Neuronal stem cell (in vitro differentiated cells): ENCODE results near the gene EFTUD2.

Experiments
- DNase-seq: peaks from one replicate; pipeline ENCODE4 v3.0.0-alpha.2; 2013; ENCODE audit warnings: low spot score
- H2AFZ ChIP-seq: one replicate; pipeline ENCODE4 v1.6.1; 2013; ENCODE audit warnings: mild to moderate bottlenecking, low read length, inconsistent platforms
- H2AK5ac ChIP-seq: 2 replicates; pipeline ENCODE4 v1.6.1; 2013; ENCODE audit warnings: low read depth, mild to moderate bottlenecking, inconsistent platforms, low read length, moderate library complexity, mixed read lengths
- H2BK120ac ChIP-seq: 2 replicates; pipeline ENCODE4 v1.6.1; 2013; ENCODE audit warnings: low read depth, mild to moderate bottlenecking, inconsistent platforms, low read length, moderate library complexity, mixed read lengths
- H2BK12ac ChIP-seq: one replicate; pipeline ENCODE4 v1.6.1; 2013; ENCODE audit warnings: low read length, inconsistent platforms
- H2BK15ac ChIP-seq: 2 replicates; pipeline ENCODE4 v1.6.1; 2013; ENCODE audit warnings: mild to moderate bottlenecking, low read length, inconsistent platforms, mixed read lengths
- H2BK5ac ChIP-seq: one replicate; pipeline ENCODE4 v1.6.1; 2013; ENCODE audit warnings: inconsistent platforms, mild to moderate bottlenecking, low read length, moderate library complexity
- H3K14ac ChIP-seq: one replicate; pipeline ENCODE4 v1.6.1; 2013; ENCODE audit warnings: low read length, inconsistent platforms
- H3K18ac ChIP-seq: 2 replicates; pipeline ENCODE4 v1.6.1; 2013; ENCODE audit warnings: low read length, inconsistent platforms
- H3K23ac ChIP-seq: 2 replicates; pipeline ENCODE4 v1.6.1; 2013; ENCODE audit warnings: low read depth, mild to moderate bottlenecking, mixed read lengths, low read length, inconsistent platforms; ENCODE audit not compliant: poor library complexity
- H3K27ac ChIP-seq: replicated peaks from 3 replicates; pipeline ENCODE4 v1.5.1; 2013; ENCODE audit warnings: low read length, inconsistent platforms
- H3K27me3 ChIP-seq, 3 experiments: 2 replicates each; pipeline ENCODE4 v1.6.1; 2013; ENCODE audit warnings: low read length in 3 of 3, mild to moderate bottlenecking in 2 of 3, inconsistent platforms in 1 of 3, low read depth in 1 of 3, mixed read lengths in 1 of 3, moderate library complexity in 1 of 3; ENCODE audit not compliant: control insufficient read depth in 3 of 3, insufficient read depth in 3 of 3
- H3K36me3 ChIP-seq, 2 donors: replicated peaks in 1 of 2; 2 replicates each; pipeline ENCODE4 v1.6.1; 2013; ENCODE audit warnings: low read length in 2 of 2; ENCODE audit not compliant: control insufficient read depth in 2 of 2, insufficient read depth in 2 of 2
- H3K4ac ChIP-seq: 2 replicates; pipeline ENCODE4 v1.6.1; 2013; ENCODE audit warnings: inconsistent platforms, mild to moderate bottlenecking, low read length, moderate library complexity
- H3K4me1 ChIP-seq, 2 donors: 1 replicate in 1 of 2; 2 replicates in 1 of 2; pipeline ENCODE4 v1.6.1; 2013; ENCODE audit warnings: low read length in 2 of 2, low read depth in 1 of 2; ENCODE audit not compliant: control insufficient read depth in 2 of 2, insufficient read depth in 1 of 2
- H3K4me2 ChIP-seq: one replicate; pipeline ENCODE4 v1.6.1; 2013; ENCODE audit warnings: mild to moderate bottlenecking, low read length, inconsistent platforms; ENCODE audit not compliant: insufficient read depth, poor library complexity, severe bottlenecking
- H3K4me3 ChIP-seq, 2 donors: 2 replicates each; pipeline ENCODE4 v1.5.1; 2013; ENCODE audit warnings: low read length in 2 of 2, mild to moderate bottlenecking in 2 of 2, inconsistent platforms in 1 of 2, moderate library complexity in 1 of 2
- H3K79me1 ChIP-seq: one replicate; pipeline ENCODE4 v1.6.1; 2013; ENCODE audit warnings: low read depth, mild to moderate bottlenecking, inconsistent platforms, low read length, moderate library complexity
- H3K9ac ChIP-seq: one replicate; pipeline ENCODE4 v1.6.1; 2013; ENCODE audit warnings: mild to moderate bottlenecking, low read depth, low read length, inconsistent platforms; ENCODE audit not compliant: poor library complexity
- H3K9me3 ChIP-seq, 2 donors: replicated peaks in 1 of 2; 2 replicates each; pipeline versions ENCODE3 to v1.6.1; 2013; ENCODE audit warnings: low read length in 2 of 2, mild to moderate bottlenecking in 2 of 2, inconsistent platforms in 1 of 2, low read depth in 1 of 2, mixed read lengths in 1 of 2, moderate library complexity in 1 of 2; ENCODE audit not compliant: control insufficient read depth in 2 of 2, insufficient read depth in 1 of 2
- H4K8ac ChIP-seq: one replicate; pipeline ENCODE4 v1.6.1; 2013; ENCODE audit warnings: low read depth, mild to moderate bottlenecking, inconsistent platforms, low read length, moderate library complexity
- H4K91ac ChIP-seq: one replicate; pipeline ENCODE4 v1.6.1; 2013; ENCODE audit warnings: low read length, low read depth, mild to moderate bottlenecking, inconsistent platforms; ENCODE audit not compliant: poor library complexity
- WGBS, 2 donors: extraction: QIAGEN DNeasy Blood & Tissue Kit; methylation state at CpG; one replicate each; pipeline ENCODE4 v1.1.7; 2013; ENCODE audit warnings: missing lambda C conversion rate in 2 of 2, mixed read lengths in 1 of 2; ENCODE audit not compliant: insufficient read length in 2 of 2, insufficient replicate concordance in 1 of 2; ENCODE audit errors: extremely low coverage in 2 of 2; 5-methylcytosine and 5-hydroxymethylcytosine counted together

Gene EFTUD2

DNA sequence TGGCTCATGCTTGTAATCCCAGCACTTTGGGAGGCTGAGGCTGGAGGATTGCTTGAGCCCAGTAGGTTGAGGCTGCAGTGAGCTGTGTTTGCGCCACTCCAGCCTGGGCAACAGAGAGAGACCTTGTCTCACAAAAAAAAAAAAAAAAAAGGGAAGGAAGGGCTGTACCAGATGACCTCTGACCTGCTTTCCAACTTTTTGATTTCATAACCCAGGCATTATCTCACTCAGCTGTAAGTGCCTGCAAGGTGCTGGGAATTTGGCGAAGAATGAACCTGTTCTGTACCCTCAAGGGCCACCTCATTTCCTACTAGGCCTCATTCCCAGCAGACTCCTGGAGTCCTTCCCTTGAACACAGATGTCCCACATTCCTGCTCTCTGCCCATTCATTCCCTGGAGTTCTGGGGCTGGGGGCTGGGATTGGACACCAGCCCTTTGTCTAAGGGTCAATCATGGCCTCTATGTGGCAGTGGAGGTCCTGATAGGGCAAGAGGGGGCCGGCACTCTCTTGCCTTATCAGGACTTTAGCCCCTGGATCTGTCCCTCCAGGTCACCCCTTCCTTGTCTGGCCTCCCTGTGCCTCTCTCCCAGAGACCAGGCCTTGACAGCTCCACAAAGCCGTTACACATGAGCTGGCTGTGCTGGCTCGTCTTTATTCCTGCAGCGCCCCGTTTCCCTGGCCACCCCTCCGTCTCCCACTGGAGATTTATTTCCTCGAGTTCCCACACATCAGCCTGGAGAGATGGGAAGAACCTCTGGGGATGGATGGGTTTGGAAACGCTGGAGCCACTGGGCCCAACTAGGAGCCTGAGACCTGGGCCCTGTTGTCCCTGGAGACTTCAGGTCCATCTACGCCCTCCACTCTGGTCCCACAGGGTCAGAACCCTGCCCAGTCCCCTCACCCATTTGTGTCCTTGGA is 16.9 kb upstream of the EFTUD2 start:
- H3K18ac ChIP-seq = peak overlapping the region; percentile 60
- H3K4me1 ChIP-seq = peaks cover 14 to 21% of the 10 kb centered on the region in 2 donors
- H2BK5ac ChIP-seq = peak overlapping the region; percentile 67
- no CpG with 5 or more reads among the region's 11 CpGs for WGBS, 2 donors
- H2AFZ ChIP-seq = peak overlapping the region; percentile 77
- H4K8ac ChIP-seq = no peak overlapping the region
- no peak overlapping the region for H3K4me3 ChIP-seq
- peak overlapping the region; percentile 29 for H2BK120ac ChIP-seq
- H3K4ac ChIP-seq = no peak overlapping the region
- peaks cover 0 to 32% (median 22%) of the 10 kb centered on the region in 3 experiments for H3K27me3 ChIP-seq
- DNase-seq = peak; percentile 51
- no peak overlapping the region for H3K9ac ChIP-seq
- no peaks in the 10 kb centered on the region for H3K79me1 ChIP-seq
- peak overlapping the region; percentile 89 for H2AK5ac ChIP-seq
- no peak overlapping the region for H4K91ac ChIP-seq
- peak overlapping the region; percentile 72 for H2BK15ac ChIP-seq
- peak overlapping the region; percentile 29 for H3K27ac ChIP-seq
- no peak overlapping the region for H3K4me2 ChIP-seq
- peak overlapping the region; percentile 87 for H2BK12ac ChIP-seq
- no peaks in the 10 kb centered on the region for H3K9me3 ChIP-seq
- no peaks in the 10 kb centered on the region for H3K36me3 ChIP-seq
- no peak overlapping the region for H3K23ac ChIP-seq
- no peak overlapping the region for H3K14ac ChIP-seq

DNA sequence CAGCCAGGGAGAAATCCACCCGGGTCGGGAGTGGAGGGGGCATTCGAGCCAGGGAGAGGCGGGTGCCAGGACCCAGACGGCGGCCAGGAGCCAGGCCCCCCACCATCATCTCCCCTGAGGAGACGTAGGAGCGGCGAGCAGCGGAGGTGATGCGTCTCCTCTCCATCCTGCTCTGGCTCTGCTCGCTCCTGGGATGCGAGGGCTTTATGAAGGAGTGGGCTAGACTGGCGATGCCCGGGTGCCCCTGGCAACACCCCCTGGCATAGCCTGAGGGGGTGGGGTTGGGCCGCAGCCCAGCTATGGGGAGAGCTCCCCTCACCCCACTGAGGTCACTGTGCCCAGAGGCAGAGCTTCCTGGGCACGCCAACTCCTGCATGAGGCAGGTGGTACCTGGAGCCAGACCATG is 16.1 kb upstream of the EFTUD2 start, which contains the start of gene GFAP:
TSS of gene GFAP (minus strand) at position 180 of the 406 bp plus-strand sequence. CDS start at position 166, 14 bp downstream.
- peak within 1 kb of the TSS; percentile 29 for H3K27ac ChIP-seq
- no peaks in the 10 kb centered on the region for H3K9me3 ChIP-seq
- H3K27me3 ChIP-seq = peaks cover 0 to 31% (median 22%) of the 10 kb centered on the region in 3 experiments
- peaks cover 14 to 15% of the 10 kb centered on the region in 2 donors for H3K4me1 ChIP-seq
- peak within 1 kb of the TSS; percentile 84 for H3K18ac ChIP-seq
- H3K36me3 ChIP-seq = no peaks in the 10 kb centered on the region
- peak within 1 kb of the TSS; percentile 3 for H3K9ac ChIP-seq
- H3K23ac ChIP-seq = peak within 1 kb of the TSS; percentile 9
- H2BK15ac ChIP-seq = peak within 1 kb of the TSS; percentile 14
- no peak within 1 kb of the TSS for H4K8ac ChIP-seq
- peak within 1 kb of the TSS; percentile 77 for H2AFZ ChIP-seq
- WGBS, 2 donors = no CpG with 5 or more reads among the region's 17 CpGs
- H3K4me2 ChIP-seq = no peak within 1 kb of the TSS
- no peak within 1 kb of the TSS for H3K4ac ChIP-seq
- no peaks in the 10 kb centered on the region for H3K79me1 ChIP-seq
- no peak within 1 kb of the TSS for H3K4me3 ChIP-seq
- peak within 1 kb of the TSS; percentile 87 for H2BK12ac ChIP-seq
- peak within 1 kb of the TSS; percentile 67 for H2BK5ac ChIP-seq
- H4K91ac ChIP-seq = no peak within 1 kb of the TSS
- H2AK5ac ChIP-seq = peak within 1 kb of the TSS; percentile 91
- no peak within 1 kb of the TSS for H3K14ac ChIP-seq
- H2BK120ac ChIP-seq = peak within 1 kb of the TSS; percentile 73
- DNase-seq = no peak

DNA sequence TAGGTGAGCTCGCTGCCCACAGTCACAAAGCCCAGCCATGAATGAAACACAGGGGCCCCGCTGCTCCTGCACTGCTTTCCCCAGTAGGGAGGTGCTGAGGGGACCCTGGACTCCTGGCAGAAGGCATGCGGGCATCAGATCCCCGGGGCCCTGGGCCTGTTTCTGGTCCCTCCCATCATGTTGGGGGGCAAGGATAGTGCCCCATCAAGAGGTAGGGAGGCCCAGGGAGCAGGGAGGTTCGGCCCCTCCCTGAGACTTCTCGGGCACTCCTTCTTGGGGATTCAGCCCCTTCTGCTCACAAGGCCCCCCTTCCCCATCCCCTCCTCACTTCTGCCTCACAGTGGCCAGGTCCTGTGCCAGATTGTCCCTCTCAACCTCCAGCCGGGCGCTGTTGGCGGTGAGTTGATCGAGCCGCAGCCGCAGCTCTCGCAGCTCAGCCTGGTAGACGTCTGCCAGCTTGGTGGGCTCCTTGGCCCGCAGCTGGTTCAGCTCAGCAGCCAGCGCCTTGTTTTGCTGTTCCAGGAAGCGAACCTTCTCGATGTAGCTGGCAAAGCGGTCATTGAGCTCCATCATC is 15.5 kb upstream of the EFTUD2 start:
- Histone ChIP-seq H3K18ac (peak overlapping the region; percentile 40), H3K27ac (no peak overlapping the region), H3K27me3 (peaks cover 0 to 32% (median 22%) of the 10 kb centered on the region in 3 experiments), H3K14ac (no peak overlapping the region), H3K4me3 (no peak overlapping the region), H3K9ac (no peak overlapping the region), H2BK15ac (peak overlapping the region; percentile 14), H2AK5ac (peak overlapping the region; percentile 91), H3K4me1 (peaks cover 13 to 20% of the 10 kb centered on the region in 2 donors), H3K23ac (peak overlapping the region; percentile 8), H2BK120ac (peak overlapping the region; percentile 73), H3K4ac (no peak overlapping the region), H2BK12ac (no peak overlapping the region), H3K36me3 (no peaks in the 10 kb centered on the region), H4K91ac (no peak overlapping the region), H4K8ac (no peak overlapping the region), H3K4me2 (no peak overlapping the region), H2BK5ac (no peak overlapping the region), H3K9me3 (no peaks in the 10 kb centered on the region), H3K79me1 (no peaks in the 10 kb centered on the region), H2AFZ (no peak overlapping the region)
- DNase-seq = no peak
- WGBS, 2 donors = no CpG with 5 or more reads among the region's 19 CpGs

DNA sequence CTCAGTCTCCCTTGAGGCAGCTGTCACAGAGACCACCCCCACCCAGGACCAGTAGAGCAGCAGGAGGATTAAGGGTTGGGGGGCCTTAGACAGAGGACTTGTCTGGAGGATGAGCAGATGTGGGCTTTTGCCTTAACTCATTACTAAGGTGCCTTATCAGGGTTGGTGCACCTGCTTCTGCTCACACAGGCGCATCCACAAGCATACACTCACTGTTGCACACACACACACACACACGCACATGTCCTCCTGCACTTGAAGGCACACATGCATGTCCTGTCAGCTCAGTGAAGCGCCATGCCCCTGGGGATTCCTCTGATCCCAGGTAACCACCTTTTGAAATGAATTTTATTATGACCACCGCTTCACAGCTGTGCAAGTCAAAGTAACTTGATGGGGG is 14.9 kb upstream of the EFTUD2 start:
- no peak overlapping the region for H2AFZ ChIP-seq
- H3K9me3 ChIP-seq = no peaks in the 10 kb centered on the region
- DNase-seq = no peak
- no CpG with 5 or more reads among the region's 4 CpGs for WGBS, 2 donors
- H3K27me3 ChIP-seq = peaks cover 0 to 32% (median 22%) of the 10 kb centered on the region in 3 experiments
- H3K23ac ChIP-seq = no peak overlapping the region
- H3K4ac ChIP-seq = no peak overlapping the region
- H2BK120ac ChIP-seq = no peak overlapping the region
- peak overlapping the region; percentile 13 for H2BK15ac ChIP-seq
- H3K18ac ChIP-seq = no peak overlapping the region
- H3K4me3 ChIP-seq = no peak overlapping the region
- no peak overlapping the region for H2BK5ac ChIP-seq
- no peaks in the 10 kb centered on the region for H3K79me1 ChIP-seq
- H4K91ac ChIP-seq = no peak overlapping the region
- no peak overlapping the region for H3K4me2 ChIP-seq
- H4K8ac ChIP-seq = no peak overlapping the region
- H3K14ac ChIP-seq = no peak overlapping the region
- H2AK5ac ChIP-seq = peak overlapping the region; percentile 91
- no peak overlapping the region for H3K9ac ChIP-seq
- H3K27ac ChIP-seq = no peak overlapping the region
- peaks cover 13 to 23% of the 10 kb centered on the region in 2 donors for H3K4me1 ChIP-seq
- no peak overlapping the region for H2BK12ac ChIP-seq
- H3K36me3 ChIP-seq = no peaks in the 10 kb centered on the region
